ENCODE results near the gene KCNK3.
A peak's percentile ranks its signal among the peaks of the same experiment; 100 is the strongest.

The KCNK3 gene

GRCh38 chr2:26712486-26713465, 20.3 kb downstream of the KCNK3 start:
- DNase-seq (ENCODE audit: low spot score), result peak; percentile 20

GRCh38 chr2:26715528-26716270, 23.2 kb downstream of the KCNK3 start:
- DNase-seq (ENCODE audit: low spot score), result no peak

GRCh38 chr2:26716340-26716739, 23.8 kb downstream of the KCNK3 start:
- DNase-seq (ENCODE audit: low spot score), result no peak

GRCh38 chr2:26716769-26717168, 24.2 kb downstream of the KCNK3 start:
- no peak for DNase-seq (ENCODE audit: low spot score)

GRCh38 chr2:26717362-26717761, 24.8 kb downstream of the KCNK3 start:
- DNase-seq (ENCODE audit: low spot score), result no peak

- DNase-seq (ENCODE audit: low spot score), result no peak
These were observed 26.6 kb downstream of the KCNK3 start for GRCh38 chr2:26718949-26719686.

- DNase-seq (ENCODE audit: low spot score), result no peak
These were observed 28.0 kb downstream of the KCNK3 start for GRCh38 chr2:26720322-26721114.

GRCh38 chr2:26721115-26722032, 28.9 kb downstream of the KCNK3 start:
- no peak for DNase-seq (ENCODE audit: low spot score)

- DNase-seq (ENCODE audit: low spot score), result no peak
These were observed 29.8 kb downstream of the KCNK3 start for GRCh38 chr2:26722328-26722727.

GRCh38 chr2:26722911-26723310, 30.4 kb downstream of the KCNK3 start:
- DNase-seq (ENCODE audit: low spot score), result no peak

- no peak for DNase-seq (ENCODE audit: low spot score)
These were observed 31.0 kb downstream of the KCNK3 start for GRCh38 chr2:26723475-26723874.

GRCh38 chr2:26723991-26724750, 31.6 kb downstream of the KCNK3 start:
- DNase-seq (ENCODE audit: low spot score), result peak; percentile 68

- no peak for DNase-seq (ENCODE audit: low spot score)
These were observed 32.4 kb downstream of the KCNK3 start for GRCh38 chr2:26724784-26725520.

GRCh38 chr2:26725521-26725820, 32.9 kb downstream of the KCNK3 start:
- no peak for DNase-seq (ENCODE audit: low spot score)

GRCh38 chr2:26726228-26726627, 33.7 kb downstream of the KCNK3 start:
- DNase-seq (ENCODE audit: low spot score), result no peak

GRCh38 chr2:26727641-26728561, 35.4 kb downstream of the KCNK3 start:
- DNase-seq (ENCODE audit: low spot score), result no peak

GRCh38 chr2:26729311-26729710, 36.8 kb downstream of the KCNK3 start:
- DNase-seq (ENCODE audit: low spot score), result no peak
